Astrocyte of the spinal cord (primary cell): ENCODE results near the gene DDX56.
A peak's percentile ranks its signal among the peaks of the same experiment; 100 is the strongest.

ENCODE experiments used
- DNase-seq: peaks from one replicate; pipeline ENCODE4 v3.0.0; 2011; ENCODE audit warnings: low read depth, low spot score
- H3K4me3 ChIP-seq: 2 replicates; pipeline ENCODE4 v1.5.1; 2011; ENCODE audit warnings: low read depth, mild to moderate bottlenecking, low read length, moderate library complexity
- in situ Hi-C: cut with HindIII; loops from 2 replicates; pipeline ENCODE4 v1.10.0; 2017; ENCODE audit warnings: low sequenced_read_pairs
- TF ChIP-seq, protein P1 (sequence below): IDR thresholded peaks from 2 replicates; pipeline ENCODE4 v1.5.1; 2012; ENCODE audit warnings: low read depth, mild to moderate bottlenecking, low read length, inconsistent platforms

DDX56 gene

GRCh38 chr7:44617225-44617890, 43.6 kb upstream of the DDX56 start:
- H3K4me3 ChIP-seq = no peak overlapping the region
- TF ChIP-seq, protein P1, sequence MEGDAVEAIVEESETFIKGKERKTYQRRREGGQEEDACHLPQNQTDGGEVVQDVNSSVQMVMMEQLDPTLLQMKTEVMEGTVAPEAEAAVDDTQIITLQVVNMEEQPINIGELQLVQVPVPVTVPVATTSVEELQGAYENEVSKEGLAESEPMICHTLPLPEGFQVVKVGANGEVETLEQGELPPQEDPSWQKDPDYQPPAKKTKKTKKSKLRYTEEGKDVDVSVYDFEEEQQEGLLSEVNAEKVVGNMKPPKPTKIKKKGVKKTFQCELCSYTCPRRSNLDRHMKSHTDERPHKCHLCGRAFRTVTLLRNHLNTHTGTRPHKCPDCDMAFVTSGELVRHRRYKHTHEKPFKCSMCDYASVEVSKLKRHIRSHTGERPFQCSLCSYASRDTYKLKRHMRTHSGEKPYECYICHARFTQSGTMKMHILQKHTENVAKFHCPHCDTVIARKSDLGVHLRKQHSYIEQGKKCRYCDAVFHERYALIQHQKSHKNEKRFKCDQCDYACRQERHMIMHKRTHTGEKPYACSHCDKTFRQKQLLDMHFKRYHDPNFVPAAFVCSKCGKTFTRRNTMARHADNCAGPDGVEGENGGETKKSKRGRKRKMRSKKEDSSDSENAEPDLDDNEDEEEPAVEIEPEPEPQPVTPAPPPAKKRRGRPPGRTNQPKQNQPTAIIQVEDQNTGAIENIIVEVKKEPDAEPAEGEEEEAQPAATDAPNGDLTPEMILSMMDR = no peak
- peak; percentile 64 for DNase-seq
- in situ Hi-C loops = no loop called here

GRCh38 chr7:44616545-44616944, 42.8 kb upstream of the DDX56 start:
- no peak for DNase-seq

DNA sequence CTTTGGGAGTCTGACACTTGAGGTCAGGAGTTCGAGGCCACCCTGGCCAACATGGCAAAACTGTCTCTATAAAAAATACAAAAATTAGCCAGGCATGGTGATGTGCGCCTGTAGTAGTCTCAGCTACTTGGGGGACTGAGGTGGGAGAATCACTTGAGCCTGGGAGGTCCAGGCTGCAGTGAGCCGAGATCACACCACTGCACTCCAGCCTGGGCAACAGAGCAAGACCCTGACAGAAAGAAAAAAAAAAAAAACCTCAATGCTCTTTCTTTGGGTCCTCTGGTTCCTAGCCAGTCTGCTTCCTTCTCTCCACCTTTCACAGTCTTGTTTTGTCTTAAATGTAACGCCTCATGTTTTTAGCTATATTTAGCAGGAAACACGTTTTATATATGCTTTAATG, 42.1 kb upstream of the DDX56 start:
- in situ Hi-C loops = no loop called here
- H3K4me3 ChIP-seq = no peak overlapping the region
- DNase-seq = no peak
- TF ChIP-seq, protein P1 = no peak

More at GRCh38 chr7:44616545-44616944, 42.8 kb upstream of the DDX56 start:
- TF ChIP-seq, protein P1 = no peak
- in situ Hi-C loops = no loop called here
- H3K4me3 ChIP-seq = no peak overlapping the region

GRCh38 chr7:44615149-44615611, 41.5 kb upstream of the DDX56 start:
- TF ChIP-seq, protein P1 = no peak
- in situ Hi-C loops = no loop called here
- DNase-seq = no peak
- no peak overlapping the region for H3K4me3 ChIP-seq

DNA sequence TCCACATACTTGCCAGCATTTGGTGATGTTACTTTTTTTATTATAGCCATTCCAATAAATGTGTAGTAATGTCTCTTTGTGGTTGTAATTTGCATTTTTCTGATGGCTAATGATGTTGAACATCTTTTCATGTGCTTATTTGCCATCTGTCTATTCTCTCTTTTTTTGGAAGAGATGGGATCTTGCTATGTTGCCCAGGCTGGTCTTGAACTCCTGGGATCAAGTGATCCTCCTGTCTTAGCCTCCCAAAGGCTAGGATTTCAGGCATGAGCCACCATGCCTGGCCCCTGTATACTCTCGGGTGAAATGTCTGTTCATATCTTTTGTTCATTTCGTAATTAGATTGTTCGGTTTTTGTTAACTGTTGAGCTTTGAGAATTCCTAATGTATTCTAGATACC, 36.1 kb upstream of the DDX56 start:
- H3K4me3 ChIP-seq = no peak overlapping the region
- TF ChIP-seq, protein P1 = no peak
- DNase-seq = no peak
- in situ Hi-C loops = no loop called here

GRCh38 chr7:44608916-44609648, 35.4 kb upstream of the DDX56 start:
- no peak for DNase-seq
- TF ChIP-seq, protein P1 = no peak
- in situ Hi-C loops = no loop called here
- no peak overlapping the region for H3K4me3 ChIP-seq
